ENCODE data around the gene SLC25A21.

DNA sequence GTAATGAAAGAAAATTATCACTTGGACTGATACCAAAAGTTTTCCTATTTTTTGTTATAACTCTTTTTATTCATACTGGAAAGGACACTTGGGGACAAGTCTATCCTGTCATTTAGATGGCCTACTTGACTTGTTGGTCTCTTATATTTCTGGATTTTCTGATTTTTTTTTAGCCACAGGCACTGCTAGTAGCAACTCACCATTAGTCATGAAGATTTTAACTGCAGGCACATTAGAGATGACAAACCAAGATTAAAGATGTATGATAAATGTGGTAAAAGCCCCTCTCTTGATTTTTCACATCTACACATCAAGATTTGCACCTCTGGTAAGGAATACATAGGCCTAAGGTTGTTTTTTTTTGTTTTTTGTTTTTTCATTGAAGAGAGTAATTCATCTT, 217.0 kb downstream of the SLC25A21 start:
- TF ChIP-seq, protein P1, sequence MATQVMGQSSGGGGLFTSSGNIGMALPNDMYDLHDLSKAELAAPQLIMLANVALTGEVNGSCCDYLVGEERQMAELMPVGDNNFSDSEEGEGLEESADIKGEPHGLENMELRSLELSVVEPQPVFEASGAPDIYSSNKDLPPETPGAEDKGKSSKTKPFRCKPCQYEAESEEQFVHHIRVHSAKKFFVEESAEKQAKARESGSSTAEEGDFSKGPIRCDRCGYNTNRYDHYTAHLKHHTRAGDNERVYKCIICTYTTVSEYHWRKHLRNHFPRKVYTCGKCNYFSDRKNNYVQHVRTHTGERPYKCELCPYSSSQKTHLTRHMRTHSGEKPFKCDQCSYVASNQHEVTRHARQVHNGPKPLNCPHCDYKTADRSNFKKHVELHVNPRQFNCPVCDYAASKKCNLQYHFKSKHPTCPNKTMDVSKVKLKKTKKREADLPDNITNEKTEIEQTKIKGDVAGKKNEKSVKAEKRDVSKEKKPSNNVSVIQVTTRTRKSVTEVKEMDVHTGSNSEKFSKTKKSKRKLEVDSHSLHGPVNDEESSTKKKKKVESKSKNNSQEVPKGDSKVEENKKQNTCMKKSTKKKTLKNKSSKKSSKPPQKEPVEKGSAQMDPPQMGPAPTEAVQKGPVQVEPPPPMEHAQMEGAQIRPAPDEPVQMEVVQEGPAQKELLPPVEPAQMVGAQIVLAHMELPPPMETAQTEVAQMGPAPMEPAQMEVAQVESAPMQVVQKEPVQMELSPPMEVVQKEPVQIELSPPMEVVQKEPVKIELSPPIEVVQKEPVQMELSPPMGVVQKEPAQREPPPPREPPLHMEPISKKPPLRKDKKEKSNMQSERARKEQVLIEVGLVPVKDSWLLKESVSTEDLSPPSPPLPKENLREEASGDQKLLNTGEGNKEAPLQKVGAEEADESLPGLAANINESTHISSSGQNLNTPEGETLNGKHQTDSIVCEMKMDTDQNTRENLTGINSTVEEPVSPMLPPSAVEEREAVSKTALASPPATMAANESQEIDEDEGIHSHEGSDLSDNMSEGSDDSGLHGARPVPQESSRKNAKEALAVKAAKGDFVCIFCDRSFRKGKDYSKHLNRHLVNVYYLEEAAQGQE (IDR thresholded peaks at IDR 0.05; ENCODE audit: low read depth), result no peak
- TF ChIP-seq CREB1 (IDR thresholded peaks at IDR 0.05; ENCODE audit: low read depth), result no peak
- TF ChIP-seq TCF12 (IDR thresholded peaks at IDR 0.05; ENCODE audit: low read depth), result no peak
- TF ChIP-seq YY1 (IDR thresholded peaks at IDR 0.05; ENCODE audit: low read depth), result no peak
- no peak for TF ChIP-seq FOXM1 (IDR thresholded peaks at IDR 0.05; ENCODE audit: borderline replicate concordance, low read depth)
- no peak for TF ChIP-seq NFIC (IDR thresholded peaks at IDR 0.05)
- TF ChIP-seq, protein P2, sequence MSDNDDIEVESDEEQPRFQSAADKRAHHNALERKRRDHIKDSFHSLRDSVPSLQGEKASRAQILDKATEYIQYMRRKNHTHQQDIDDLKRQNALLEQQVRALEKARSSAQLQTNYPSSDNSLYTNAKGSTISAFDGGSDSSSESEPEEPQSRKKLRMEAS (IDR thresholded peaks at IDR 0.05), result no peak
